ENCODE results near the gene KIAA1217. TPM values are rescaled to one million over a fixed set of nuclear protein-coding genes. Genes with fewer than 3 reads are reported as not detected.

Gene KIAA1217
- total and polyA plus RNA-seq, 2 donors from 2014 or later, result 10.4 to 63.8 TPM

DNA sequence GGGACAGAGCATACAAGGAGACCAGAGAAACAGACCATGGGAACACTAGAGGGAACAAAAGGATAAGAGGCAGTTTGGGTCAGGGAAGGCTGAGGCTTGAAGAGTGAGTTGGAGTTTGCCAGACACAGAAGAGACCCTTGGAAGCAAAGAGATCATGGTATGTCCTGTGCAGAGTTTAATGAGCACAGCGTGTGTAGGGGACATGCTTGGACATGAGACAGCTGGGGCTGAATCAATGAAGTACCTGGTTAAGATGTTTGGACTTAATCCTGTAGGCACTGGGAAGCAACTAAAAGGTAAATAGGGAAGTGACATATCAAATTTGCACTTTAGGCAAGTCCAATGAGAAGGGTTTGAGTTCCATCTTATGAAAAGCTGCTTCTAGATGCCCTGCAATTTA is 79.6 kb downstream of the KIAA1217 start:
- Histone ChIP-seq H3K27ac (ENCODE audit: low read depth in 2 of 2, low read length in 2 of 2) (no peak overlapping the region), H3K9me3 (ENCODE audit: control insufficient read depth in 2 of 3, insufficient read depth in 1 of 3, low read length in 3 of 3) (no peaks in the 10 kb centered on the region), H3K27me3 (ENCODE audit: control insufficient read depth, insufficient read depth, low read length) (no peaks in the 10 kb centered on the region), H3K4me1 (ENCODE audit: control insufficient read depth in 2 of 3, insufficient read depth in 2 of 3, low read depth in 1 of 3, low read length in 3 of 3) (no peaks in the 10 kb centered on the region), H3K9ac (ENCODE audit: low read length in 3 of 3) (no peak overlapping the region), H3K36me3 (ENCODE audit: control insufficient read depth in 2 of 3, insufficient read depth in 3 of 3, low read length in 3 of 3) (no peaks in the 10 kb centered on the region), H3K4me3 (ENCODE audit: low read length in 3 of 3) (no peak overlapping the region)
- DNase-seq (no peak), FAIRE-seq (no peak)
- intact Hi-C loops (cut with DNase I), result no loop called here
- no peak for TF ChIP-seq CTCF (IDR thresholded peaks at IDR 0.05; ENCODE audit: borderline replicate concordance, extremely low read depth, insufficient read depth)

GRCh38 chr10:24289235-24289634 is 80.3 kb downstream of the KIAA1217 start:
- Histone ChIP-seq H3K9ac (ENCODE audit: low read length in 3 of 3) (no peak overlapping the region), H3K4me1 (ENCODE audit: control insufficient read depth in 2 of 3, insufficient read depth in 2 of 3, low read depth in 1 of 3, low read length in 3 of 3) (peaks cover 0 to 1% (median 0%) of the 10 kb centered on the region in 3 donors), H3K27me3 (ENCODE audit: control insufficient read depth, insufficient read depth, low read length) (no peaks in the 10 kb centered on the region), H3K36me3 (ENCODE audit: control insufficient read depth in 2 of 3, insufficient read depth in 3 of 3, low read length in 3 of 3) (no peaks in the 10 kb centered on the region), H3K9me3 (ENCODE audit: control insufficient read depth in 2 of 3, insufficient read depth in 1 of 3, low read length in 3 of 3) (no peaks in the 10 kb centered on the region), H3K27ac (ENCODE audit: low read depth in 2 of 2, low read length in 2 of 2) (no peak overlapping the region), H3K4me3 (ENCODE audit: low read length in 3 of 3) (no peak overlapping the region)
- intact Hi-C loops (cut with DNase I), result no loop called here
- FAIRE-seq (no peak), DNase-seq (no peak)
- TF ChIP-seq CTCF (IDR thresholded peaks at IDR 0.05; ENCODE audit: borderline replicate concordance, extremely low read depth, insufficient read depth), result no peak

DNA sequence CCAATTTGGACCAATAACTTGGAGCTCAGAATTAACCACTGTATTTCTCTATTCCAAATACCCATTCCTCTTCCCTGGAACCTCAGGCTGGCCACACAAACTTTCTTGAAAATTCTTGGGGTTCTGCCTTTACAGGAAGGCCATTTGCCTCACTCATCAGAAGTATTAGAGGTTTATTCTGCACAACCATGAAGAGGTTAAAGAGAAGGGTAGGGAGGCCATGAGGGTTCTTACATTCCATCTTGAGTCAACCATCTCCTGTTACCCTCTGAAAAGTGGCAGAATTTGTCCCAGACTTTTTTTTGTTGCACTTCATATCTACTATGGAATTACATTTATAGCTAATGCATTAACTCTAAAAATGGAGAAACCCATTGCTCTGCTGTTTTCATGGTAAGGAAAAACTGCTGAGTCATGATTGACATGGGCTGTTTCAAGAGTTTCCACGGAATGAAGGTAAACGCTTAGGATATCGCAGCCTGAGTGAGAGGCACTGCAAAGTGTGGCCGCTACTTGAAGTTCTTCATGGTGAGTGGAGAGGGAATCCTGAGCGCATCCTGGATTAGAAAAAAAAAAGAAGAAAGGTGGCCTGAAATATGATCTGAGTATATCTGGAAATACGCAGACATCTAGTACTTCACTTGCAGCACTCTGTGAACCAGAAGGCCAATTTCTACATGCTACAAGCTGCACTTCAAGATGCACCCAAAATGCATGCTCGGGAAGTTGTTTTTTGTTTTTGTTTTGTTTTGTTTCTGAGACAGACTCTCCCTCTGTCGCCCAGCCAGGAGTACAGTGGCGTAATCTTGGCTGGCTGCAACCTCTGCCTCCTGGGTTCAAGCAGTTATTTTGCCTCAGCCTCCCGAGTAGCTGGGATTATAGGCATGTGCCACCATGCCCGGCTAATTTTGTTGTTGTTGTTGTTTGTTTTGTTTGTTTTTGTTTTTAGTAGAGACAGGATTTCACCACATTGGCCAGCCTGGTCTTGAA is 83.7 kb downstream of the KIAA1217 start:
- Histone ChIP-seq H3K9me3 (ENCODE audit: control insufficient read depth in 2 of 3, insufficient read depth in 1 of 3, low read length in 3 of 3) (no peaks in the 10 kb centered on the region), H3K27me3 (ENCODE audit: control insufficient read depth, insufficient read depth, low read length) (no peaks in the 10 kb centered on the region), H3K4me1 (ENCODE audit: control insufficient read depth in 2 of 3, insufficient read depth in 2 of 3, low read depth in 1 of 3, low read length in 3 of 3) (peaks cover 0 to 4% (median 0%) of the 10 kb centered on the region in 3 donors), H3K4me3 (ENCODE audit: low read length in 3 of 3) (no peak overlapping the region), H3K36me3 (ENCODE audit: control insufficient read depth in 2 of 3, insufficient read depth in 3 of 3, low read length in 3 of 3) (no peaks in the 10 kb centered on the region), H3K27ac (ENCODE audit: low read depth in 2 of 2, low read length in 2 of 2) (no peak overlapping the region), H3K9ac (ENCODE audit: low read length in 3 of 3) (no peak overlapping the region)
- no peak for TF ChIP-seq CTCF (IDR thresholded peaks at IDR 0.05; ENCODE audit: borderline replicate concordance, extremely low read depth, insufficient read depth)
- FAIRE-seq (no peak), DNase-seq (no peak)
- intact Hi-C loops (cut with DNase I), result no loop called here

All from kidney (tissue), 14 donors.